Measurements from ENCODE around the gene NINJ2.

Gene NINJ2

DNA sequence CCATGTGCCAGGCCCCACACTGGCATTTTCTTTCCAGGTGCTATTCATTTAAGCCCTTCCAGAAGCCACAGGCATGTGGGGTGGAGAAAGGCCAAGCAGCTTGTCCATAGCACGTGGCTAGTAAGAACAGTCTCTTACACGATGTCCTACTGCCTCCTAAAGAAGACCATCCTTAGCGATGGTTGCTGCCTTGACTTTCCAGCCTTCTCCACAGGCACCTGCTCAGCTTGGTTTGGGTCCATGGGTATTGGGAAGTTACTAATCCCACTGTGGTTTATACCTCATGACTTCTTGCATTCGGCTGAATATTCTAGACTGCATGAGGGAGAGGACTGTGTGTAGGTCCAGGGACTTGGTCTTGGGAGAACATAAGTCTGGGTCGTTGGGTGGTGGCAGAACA lies 49.2 kb downstream of the NINJ2 start:
- DNase-seq (ENCODE audit: low spot score), result no peak

GRCh38 chr12:612886-613285 lies 50.4 kb downstream of the NINJ2 start:
- DNase-seq (ENCODE audit: low spot score), result no peak

DNA sequence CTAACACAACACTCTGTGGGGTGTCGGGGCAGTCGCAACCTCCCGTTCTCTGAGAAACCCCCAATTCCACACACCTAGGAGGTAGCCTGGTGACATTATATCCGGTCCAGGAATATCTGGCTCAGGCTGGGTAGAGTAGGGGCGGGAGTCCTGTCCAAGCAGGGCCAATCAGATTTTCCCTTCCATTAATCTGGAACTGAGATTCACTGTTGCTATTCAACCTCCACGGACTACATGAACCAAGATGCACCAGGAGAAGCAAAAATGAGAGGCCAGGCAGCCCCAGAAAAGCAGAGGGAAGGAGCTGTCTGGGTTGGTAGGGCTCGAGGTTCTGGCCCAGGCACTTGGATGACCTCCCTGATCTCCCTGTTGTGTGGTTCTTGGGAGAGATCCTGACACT lies 51.0 kb downstream of the NINJ2 start:
- DNase-seq (ENCODE audit: low spot score), result no peak

- no peak for DNase-seq (ENCODE audit: low spot score)
Observed at GRCh38 chr12:611721-612120, 51.5 kb downstream of the NINJ2 start.

DNA sequence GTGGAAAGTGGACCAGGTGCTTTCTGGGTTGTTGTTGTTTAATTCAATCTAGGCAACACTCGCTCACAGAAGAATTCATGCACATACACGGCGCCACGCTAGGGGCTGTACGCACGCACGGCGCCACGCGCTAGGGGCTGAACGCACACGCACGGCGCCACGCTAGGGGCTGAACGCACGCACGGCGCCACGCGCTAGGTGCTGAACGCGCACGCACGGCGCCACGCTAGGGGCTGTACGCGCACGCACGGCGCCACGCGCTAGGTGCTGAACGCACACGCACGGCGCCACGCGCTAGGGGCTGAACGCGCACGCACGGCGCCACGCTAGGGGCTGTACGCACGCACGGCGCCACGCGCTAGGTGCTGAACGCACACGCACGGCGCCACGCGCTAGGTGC lies 54.3 kb downstream of the NINJ2 start:
- no peak for DNase-seq (ENCODE audit: low spot score)

DNA sequence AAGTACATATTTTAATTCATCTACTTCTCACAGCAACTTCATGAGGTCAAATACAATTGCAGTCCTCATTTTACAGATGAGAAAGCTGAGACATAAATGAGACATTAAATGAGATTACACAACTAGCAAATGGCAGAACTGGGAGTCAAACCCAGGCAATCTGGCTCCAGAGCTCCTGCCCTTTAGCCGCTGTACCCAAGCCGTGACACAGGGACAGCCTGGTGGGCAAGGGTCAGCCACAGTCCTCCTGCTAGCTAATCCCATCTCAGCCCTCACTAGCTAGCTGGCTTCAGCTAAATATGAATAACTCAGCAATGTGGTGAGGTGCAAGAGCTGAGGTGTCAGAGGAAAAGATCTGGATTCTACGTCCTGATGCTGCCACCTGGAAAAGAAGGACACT lies 54.8 kb downstream of the NINJ2 start:
- no peak for DNase-seq (ENCODE audit: low spot score)

DNA sequence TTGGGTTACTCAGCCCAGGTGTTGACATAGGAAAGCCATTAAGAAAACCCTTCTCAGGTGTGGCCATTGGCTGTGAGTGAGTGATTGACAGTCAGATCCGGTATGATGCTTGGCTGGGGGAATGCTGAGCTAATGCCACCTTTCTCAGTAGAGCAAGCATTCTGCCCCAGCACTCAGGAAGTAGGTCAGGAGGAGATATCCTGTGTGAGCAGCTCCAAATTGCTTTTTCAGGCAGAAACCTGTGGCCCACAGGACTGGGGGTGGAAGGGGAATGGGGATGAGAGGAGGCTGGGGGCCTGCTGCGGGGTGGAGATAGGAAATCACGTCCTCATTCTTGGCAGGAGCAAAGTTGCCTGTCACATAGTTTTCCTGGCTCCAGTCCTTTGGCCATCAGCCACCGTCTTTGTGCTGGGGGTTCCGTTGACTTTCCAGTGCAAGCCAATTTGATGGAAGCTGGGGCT lies 55.7 kb downstream of the NINJ2 start:
- DNase-seq (ENCODE audit: low spot score), result no peak

GRCh38 chr12:604956-605355 lies 58.3 kb downstream of the NINJ2 start:
- no peak for DNase-seq (ENCODE audit: low spot score)

DNA sequence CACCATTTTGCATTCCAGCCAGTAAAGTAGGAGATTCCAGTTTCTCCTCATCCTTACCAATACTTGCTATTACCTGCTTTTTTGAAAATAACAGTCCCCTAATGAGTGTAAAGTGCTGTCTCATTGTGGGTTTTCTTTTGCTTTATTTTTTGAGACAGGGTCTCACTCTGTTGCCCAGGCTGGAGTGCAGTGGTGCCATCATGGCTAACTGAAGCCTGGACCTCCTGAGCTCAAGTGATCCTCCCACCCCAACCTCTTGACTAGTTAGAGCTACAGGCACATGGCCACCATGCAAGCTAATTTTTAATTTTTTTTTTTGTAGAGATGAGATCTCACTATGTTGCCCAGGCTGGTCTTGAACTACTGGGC lies 60.6 kb downstream of the NINJ2 start:
- no peak for DNase-seq (ENCODE audit: low spot score)

- DNase-seq (ENCODE audit: low spot score), result no peak
Observed at GRCh38 chr12:601976-602699, 61.1 kb downstream of the NINJ2 start.

DNA sequence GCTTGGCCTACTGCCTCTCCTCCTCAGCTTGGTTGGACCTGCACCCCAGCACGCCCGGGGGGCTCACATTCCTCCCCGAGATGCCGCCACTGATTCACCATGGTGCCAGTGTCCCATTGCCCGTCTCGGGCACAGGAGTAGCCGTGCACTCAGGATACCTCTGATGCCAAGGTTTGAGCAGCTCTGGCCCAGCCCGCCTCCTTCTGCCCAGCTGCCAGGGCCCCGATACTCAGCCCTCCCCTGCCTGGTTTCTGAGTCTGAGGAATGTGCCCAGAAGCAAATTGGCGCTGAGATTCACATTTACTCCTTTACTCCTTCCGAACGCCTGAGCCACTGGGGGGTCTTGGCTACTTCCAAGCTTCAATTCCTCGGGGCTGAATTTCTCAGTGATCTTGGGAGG lies 63.5 kb downstream of the NINJ2 start:
- DNase-seq (ENCODE audit: low spot score), result no peak

DNA sequence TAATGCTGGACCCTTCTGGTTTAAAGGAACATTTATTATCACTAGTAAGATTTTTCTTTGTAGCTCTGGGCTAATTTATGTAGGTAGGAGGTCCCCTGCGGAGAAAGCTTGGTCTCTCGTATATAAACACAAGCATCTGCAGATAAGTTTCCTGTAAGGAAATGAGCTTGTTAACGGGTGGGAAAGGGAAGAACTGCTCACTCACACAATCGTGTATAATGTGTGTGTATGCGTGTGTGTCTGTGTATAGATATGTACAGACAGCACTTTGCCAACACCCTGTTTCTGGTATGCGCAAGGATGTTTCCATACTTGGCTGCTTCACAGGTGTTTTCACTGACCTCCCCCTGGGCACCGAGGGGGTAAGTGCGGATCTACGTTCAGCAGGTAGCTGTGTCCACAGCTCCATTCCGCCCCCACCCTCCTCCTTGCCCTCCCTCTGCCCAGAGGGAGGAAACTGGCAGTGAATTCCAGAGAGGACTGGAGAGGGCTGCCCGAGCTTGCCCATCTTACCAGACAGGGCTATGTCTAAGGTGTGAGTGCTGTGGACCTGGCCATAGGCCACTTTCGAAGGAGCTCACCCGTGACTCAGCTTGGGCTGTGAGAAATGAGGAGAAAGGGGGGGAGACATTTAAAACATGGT lies 65.2 kb downstream of the NINJ2 start:
- no peak for DNase-seq (ENCODE audit: low spot score)

- no peak for DNase-seq (ENCODE audit: low spot score)
Observed at GRCh38 chr12:593396-594270, 69.6 kb downstream of the NINJ2 start.

- no peak for DNase-seq (ENCODE audit: low spot score)
Observed at GRCh38 chr12:592024-592505, 71.2 kb downstream of the NINJ2 start.

DNA sequence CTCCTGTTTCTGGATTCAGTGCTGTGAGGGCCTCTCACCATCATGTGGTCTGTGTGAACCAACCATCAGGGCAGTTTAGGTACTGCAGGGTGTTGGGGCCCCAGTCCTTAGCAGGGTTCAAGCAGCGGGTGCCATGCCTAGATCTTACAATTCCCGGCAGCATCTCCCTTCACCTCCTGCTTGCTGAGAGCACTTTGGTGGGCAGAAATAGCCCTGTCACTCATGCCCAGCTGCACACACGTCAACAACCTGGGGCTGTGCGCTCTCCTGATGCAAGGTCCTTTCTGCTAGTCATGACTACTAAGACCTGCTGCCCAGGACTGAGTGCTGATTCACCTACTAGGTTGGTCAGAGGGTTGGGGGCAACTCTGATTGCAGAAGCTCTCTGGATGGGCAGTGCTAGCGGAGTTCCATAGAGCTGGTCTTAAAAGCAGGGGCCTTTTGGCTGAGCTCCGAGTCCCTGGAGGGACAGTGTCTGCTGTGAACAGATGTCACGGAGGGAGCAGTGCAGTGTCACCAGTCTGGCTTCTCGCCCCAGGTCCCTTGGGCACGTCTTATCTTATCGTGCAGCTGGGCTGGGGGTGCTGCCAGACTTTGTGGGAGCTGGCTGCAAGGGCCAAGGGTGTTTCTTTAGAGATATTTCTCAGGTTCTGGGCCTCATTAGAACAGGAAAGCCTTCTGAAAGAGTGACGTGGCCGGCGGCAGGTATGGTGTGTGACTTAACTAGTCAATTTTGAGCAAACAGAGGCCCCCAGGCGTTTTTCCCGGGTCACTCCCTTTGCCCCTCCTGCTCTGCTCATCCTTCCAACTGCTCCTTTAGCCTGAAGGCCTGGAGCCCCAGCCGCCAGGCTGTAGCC lies 71.8 kb downstream of the NINJ2 start:
- no peak for DNase-seq (ENCODE audit: low spot score)

- DNase-seq (ENCODE audit: low spot score), result no peak
Observed at GRCh38 chr12:590206-590750, 73.0 kb downstream of the NINJ2 start.

- no peak for DNase-seq (ENCODE audit: low spot score)
Observed at GRCh38 chr12:588646-589045, 74.6 kb downstream of the NINJ2 start.

GRCh38 chr12:588024-588322 lies 75.3 kb downstream of the NINJ2 start:
- no peak for DNase-seq (ENCODE audit: low spot score)

- no peak for DNase-seq (ENCODE audit: low spot score)
Observed at GRCh38 chr12:587132-588023, 75.9 kb downstream of the NINJ2 start.

DNA sequence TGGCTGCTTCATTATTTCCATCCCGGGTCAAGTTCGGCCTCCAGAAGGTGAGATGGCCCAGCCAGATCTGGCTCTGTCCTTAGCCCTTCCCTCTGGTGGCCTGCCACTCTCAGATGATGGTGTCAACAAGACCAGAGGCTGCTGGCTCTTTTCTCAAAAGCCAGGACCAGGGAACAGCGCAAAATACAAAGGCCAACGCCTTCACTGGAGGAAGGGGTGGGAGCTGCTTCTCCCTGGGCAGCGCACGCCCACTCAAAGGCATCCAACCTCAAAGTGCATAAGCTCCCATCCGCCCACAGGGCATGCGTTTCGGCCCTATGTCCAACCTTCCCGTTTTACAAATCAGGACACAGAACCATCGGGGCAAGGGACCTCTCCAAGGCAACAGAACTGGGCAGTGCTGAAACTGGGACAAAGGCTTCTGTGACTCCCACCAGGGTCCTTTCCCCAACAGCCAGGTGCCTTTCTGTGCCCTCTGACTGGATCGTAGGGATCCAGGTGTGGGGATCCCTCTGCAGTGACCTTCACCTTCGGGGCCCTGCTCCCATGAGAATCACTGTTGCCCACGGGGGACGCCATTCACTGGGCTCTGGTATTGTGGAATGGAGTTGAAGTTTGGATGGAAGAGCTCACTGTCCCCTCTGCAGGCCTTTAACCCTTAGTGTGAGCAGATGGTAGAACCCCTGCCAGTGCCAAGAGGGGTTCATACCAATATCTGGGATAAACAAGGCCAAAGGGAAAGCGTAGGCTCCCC lies 76.8 kb downstream of the NINJ2 start:
- no peak for DNase-seq (ENCODE audit: low spot score)
